ENCODE results near the gene SLC4A5.
"Not testable (repeated sequence)": the region's sequence is repeated elsewhere in the genome, so short reads cannot be mapped to it uniquely, and the experiment has no call there.

The SLC4A5 gene

DNA sequence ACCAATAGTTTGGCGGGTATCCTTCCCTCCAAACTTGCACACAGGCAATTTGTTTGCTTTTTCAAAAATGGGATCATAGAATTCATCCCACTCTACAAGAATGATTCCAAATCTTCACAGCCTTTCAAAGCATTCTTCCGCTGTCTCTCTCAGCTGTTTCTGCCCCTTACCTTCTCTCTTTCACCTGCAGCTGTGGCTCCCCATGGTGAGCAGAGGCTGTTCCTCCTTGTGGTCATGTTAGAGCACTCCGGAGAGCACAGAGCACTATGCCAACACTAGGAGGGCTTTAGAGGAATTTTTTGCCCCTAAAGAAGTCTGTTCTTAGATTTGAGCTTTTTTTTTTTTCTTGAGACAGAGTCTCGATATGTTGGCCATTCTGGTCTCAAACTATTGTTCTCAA, 114.4 kb downstream of the SLC4A5 start:
- DNase-seq (ENCODE audit: low read depth), result no peak

- DNase-seq (ENCODE audit: low read depth), result no peak
Observed at GRCh38 chr2:74227646-74228045, 115.6 kb downstream of the SLC4A5 start.

GRCh38 chr2:74226648-74227213, 116.5 kb downstream of the SLC4A5 start:
- no peak for DNase-seq (ENCODE audit: low read depth)

GRCh38 chr2:74225698-74226459, 117.3 kb downstream of the SLC4A5 start:
- no peak for DNase-seq (ENCODE audit: low read depth)

GRCh38 chr2:74223941-74224770, 119.1 kb downstream of the SLC4A5 start:
- DNase-seq (ENCODE audit: low read depth), result no peak

DNA sequence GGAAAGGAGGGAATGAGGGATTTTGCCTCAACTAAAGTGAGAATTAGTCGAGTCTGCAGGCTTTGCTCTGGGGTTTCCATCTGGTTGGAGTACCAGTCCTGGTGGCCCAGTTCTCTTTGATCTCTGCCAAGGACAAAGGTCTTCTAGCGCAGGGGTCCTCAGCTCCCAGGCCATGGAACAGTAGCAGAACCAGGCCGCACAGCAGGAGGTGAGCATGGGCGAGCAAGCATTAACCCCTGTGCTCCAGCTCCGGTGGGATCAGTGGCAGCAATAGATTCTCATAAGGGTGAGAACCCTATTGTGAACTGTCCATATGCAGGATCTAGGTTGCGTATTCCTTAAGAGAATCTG, 120.9 kb downstream of the SLC4A5 start:
- DNase-seq (ENCODE audit: low read depth), result no peak

- no peak for DNase-seq (ENCODE audit: low read depth)
Observed at GRCh38 chr2:74221604-74222299, 121.5 kb downstream of the SLC4A5 start.

GRCh38 chr2:74221091-74221490, 122.1 kb downstream of the SLC4A5 start:
- no peak for DNase-seq (ENCODE audit: low read depth)

- no peak for DNase-seq (ENCODE audit: low read depth)
Observed at GRCh38 chr2:74219846-74220486, 123.2 kb downstream of the SLC4A5 start.

DNA sequence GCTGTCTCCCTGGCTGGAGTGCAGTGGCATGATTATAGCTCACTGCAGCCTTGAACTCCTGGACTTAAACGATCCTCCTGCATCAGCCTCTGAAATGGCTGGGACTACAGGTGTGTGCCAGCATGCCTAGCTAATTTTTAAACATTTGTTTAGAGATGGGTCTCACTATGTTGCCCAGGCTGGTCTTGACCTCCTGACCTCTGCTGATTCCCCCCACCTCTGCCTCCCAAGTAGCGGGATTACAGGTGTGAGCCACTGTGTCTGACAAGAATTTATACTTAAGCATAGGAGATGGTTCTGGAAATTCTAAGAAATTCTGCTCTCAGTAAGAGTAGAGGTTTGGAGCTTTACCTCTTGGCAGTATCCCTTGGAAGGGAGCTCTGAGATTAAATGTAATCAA, 126.6 kb downstream of the SLC4A5 start:
- DNase-seq (ENCODE audit: low read depth), result no peak

- not testable (repeated sequence) for DNase-seq (ENCODE audit: low read depth)
Observed at GRCh38 chr2:74215771-74216170, 127.4 kb downstream of the SLC4A5 start.

DNA sequence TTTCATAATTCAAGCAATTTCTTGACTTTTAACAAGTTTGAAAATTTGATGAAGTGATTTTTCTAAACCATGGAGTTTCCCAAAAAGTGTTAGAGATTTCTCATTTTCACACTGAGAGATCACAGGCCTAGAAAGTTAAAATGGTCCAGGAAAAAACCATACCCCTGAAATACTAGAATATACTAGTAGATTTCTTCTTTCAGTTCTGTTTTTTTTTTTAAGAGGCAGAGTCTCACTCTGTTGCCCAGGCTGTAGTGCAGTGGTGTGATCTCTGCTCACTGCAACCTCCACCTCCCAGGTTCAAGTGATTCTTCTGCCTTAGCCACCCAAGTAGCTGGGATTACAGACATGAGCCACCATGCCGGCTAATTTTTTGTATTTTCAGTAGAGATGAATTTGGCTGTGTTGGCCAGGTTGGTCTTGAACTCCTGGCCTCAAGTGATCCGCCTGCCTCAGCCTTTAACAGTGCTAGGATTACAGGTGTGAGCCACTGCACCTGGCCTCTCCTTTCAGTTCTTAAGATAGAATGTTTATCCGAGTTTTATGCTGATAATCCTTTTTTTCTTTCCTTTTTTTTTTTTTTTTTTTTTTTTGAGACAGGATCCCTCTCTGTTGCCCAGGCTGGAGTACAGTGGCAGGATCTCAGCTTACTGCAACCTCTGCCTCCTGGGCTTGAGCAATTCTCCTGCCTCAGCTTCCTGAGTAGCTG, 130.4 kb downstream of the SLC4A5 start:
- DNase-seq (ENCODE audit: low read depth), result no peak

- DNase-seq (ENCODE audit: low read depth), result no peak
Observed at GRCh38 chr2:74206180-74206688, 137.0 kb downstream of the SLC4A5 start.

- DNase-seq (ENCODE audit: low read depth), result no peak
Observed at GRCh38 chr2:74205596-74205995, 137.6 kb downstream of the SLC4A5 start.

DNA sequence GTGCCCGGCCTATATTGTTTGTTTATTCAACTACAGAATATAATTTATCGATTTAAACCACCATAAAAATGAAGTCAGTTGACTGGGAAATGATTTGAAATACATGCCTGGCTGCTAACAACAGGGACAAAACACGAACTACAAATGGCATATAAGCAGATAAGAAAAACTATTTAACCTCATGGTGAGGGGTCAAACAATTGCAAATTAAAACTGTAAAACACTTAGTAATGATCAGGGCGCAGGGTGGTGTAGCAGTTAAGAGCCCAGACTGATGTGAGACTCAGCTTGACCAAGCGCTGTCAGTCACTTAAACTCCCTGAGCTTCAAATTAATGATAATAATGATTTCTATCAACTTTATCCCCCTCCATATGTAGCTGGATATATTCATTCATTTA, 138.1 kb downstream of the SLC4A5 start:
- DNase-seq (ENCODE audit: low read depth), result no peak

DNA sequence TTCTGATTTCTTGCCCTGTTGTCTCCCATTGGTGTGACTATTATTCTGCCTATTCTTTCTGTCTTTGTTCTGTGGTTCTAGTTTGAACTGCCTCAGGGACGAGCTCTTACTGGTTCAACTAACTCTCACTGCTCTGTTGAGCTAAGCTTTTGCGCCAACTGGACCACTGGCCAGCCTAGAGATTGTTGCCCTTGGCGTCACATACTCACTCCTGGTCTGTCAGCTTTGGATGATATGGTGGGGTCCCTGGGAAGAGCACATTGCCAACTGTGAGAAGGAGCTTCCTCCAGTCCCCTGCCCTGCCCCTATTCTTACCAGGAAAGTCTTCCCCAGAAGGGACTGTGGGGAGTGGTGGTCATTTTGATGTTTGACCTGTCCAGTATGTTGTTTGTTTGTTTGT, 138.8 kb downstream of the SLC4A5 start:
- no peak for DNase-seq (ENCODE audit: low read depth)

DNA sequence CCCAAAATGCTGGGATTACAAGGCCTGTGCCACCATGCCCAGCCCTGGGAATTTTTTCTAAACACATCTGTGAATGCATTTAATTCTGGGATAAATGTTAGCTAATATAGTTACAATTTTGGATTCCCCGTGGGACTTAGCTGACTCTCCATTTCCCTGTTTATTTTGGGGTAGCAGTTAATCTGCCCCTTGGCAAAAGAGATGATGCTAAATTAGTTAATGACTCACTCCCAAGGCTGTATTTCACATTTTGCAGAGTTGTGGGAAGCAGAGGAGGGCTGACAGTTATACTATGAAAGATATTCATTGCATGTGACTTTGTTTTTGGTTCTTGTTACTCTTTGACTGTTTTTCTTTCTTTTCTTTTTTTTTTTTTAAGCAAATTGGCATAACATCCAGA, 141.6 kb downstream of the SLC4A5 start:
- peak; percentile 77 for DNase-seq (ENCODE audit: low read depth)

GRCh38 chr2:74201196-74201595, 142.0 kb downstream of the SLC4A5 start:
- DNase-seq (ENCODE audit: low read depth), result no peak

DNA sequence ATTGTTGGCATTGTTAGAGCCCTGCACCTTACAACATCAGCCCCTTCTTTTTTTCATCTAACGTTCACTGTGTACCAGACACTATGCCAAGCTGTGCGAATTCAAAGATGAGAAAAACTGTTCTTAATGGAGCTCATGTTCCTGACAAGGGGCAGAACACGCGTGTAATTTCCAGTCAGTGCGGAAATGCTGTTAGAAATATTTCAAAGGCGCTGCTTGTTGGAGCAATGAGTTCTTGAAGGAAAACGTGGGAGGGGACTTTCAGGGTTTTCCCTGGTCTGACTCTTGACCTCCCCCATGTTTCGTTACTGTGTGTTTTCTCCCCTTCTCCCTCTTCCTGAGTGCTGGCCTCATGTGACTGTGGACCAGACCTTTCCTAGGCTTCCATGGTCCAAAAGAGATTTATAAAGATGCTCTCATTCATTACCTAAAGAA, 143.3 kb downstream of the SLC4A5 start:
- DNase-seq (ENCODE audit: low read depth), result no peak

DNA sequence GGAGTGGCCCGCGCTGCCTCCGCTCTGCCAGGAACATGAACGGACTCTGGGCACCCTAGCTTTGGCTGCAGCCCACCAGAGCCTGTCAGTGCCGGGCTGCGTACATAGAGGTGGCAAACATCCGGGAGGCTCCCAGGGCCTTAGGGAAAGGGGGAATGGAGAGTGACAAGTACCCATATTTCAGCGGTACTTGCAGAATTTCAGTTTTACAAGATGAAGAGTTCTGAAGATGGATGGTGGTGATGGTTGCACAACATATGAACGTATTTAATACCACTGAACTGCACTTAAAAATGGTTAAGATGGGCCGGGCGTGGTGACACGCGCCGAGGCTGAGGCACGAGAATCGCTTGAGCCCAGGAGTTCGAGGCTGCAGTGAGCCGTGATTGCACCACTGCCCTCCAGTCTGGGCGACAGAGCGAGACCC, 143.9 kb downstream of the SLC4A5 start:
- DNase-seq (ENCODE audit: low read depth), result no peak

Measured in GM04504 (cell line).